Cardiac muscle cell (in vitro differentiated cells and primary cell): Measurements from ENCODE around the gene HNRNPLL. TPM values are rescaled to one million over a fixed set of nuclear protein-coding genes. Genes with fewer than 3 reads are reported as not detected.
A peak's percentile ranks its signal among the peaks of the same experiment; 100 is the strongest.

ENCODE experiments used
- DNase-seq, 2 donors: peaks; one replicate each; pipeline versions ENCODE4 v3.0.0 to v3.0.0-alpha.2; 2010 to 2017; ENCODE audit warnings: low read depth in 1 of 2, low spot score in 1 of 2
- H3K27ac ChIP-seq: fragments of 200-600 bp; sonication (generic); 2 replicates; pipeline ENCODE4 v1.5.1; 2016
- H3K27me3 ChIP-seq: fragments of 200-600 bp; sonication (generic); 2 replicates; pipeline ENCODE4 v1.6.0; 2016; ENCODE audit warnings: control low read depth
- H3K36me3 ChIP-seq: fragments of 200-600 bp; sonication (generic); 2 replicates; pipeline ENCODE4 v1.5.1; 2016; ENCODE audit warnings: control low read depth
- H3K4me1 ChIP-seq: fragments of 200-600 bp; sonication (generic); 2 replicates; pipeline ENCODE4 v1.8.1; 2017; ENCODE audit warnings: low read depth, mild to moderate bottlenecking, mixed run types
- H3K4me3 ChIP-seq: fragments of 200-600 bp; sonication (generic); 2 replicates; pipeline ENCODE4 v1.5.1; 2016; ENCODE audit warnings: mild to moderate bottlenecking
- H3K9me3 ChIP-seq: fragments of 200-600 bp; sonication (generic); 2 replicates; pipeline ENCODE4 v1.5.1; 2017; ENCODE audit warnings: low read depth, mild to moderate bottlenecking, control low read depth
- CTCF ChIP-seq: IDR thresholded peaks from 2 replicates; pipeline ENCODE4 v1.5.1; 2012; ENCODE audit warnings: low read depth, mild to moderate bottlenecking, low read length
- polyA plus RNA-seq: library from polyadenylated mRNA; unstranded; fragments of >200 nt; fragmentation: Nextera tagmentation; extraction: Ambion mirVana; gene quantifications from 2 replicates; pipeline ENCODE4 v1.2.1, GENCODE V29; 2016
- total RNA-seq: library from RNA; depleted of rRNA; stranded (reverse); fragments of >200 nt; gene quantifications from 2 replicates; pipeline ENCODE4 v1.2.3, GENCODE V29; 2016

HNRNPLL gene
- total and polyA plus RNA-seq, 2 experiments from 2014 or later, result 65.4 to 76.2 TPM

DNA sequence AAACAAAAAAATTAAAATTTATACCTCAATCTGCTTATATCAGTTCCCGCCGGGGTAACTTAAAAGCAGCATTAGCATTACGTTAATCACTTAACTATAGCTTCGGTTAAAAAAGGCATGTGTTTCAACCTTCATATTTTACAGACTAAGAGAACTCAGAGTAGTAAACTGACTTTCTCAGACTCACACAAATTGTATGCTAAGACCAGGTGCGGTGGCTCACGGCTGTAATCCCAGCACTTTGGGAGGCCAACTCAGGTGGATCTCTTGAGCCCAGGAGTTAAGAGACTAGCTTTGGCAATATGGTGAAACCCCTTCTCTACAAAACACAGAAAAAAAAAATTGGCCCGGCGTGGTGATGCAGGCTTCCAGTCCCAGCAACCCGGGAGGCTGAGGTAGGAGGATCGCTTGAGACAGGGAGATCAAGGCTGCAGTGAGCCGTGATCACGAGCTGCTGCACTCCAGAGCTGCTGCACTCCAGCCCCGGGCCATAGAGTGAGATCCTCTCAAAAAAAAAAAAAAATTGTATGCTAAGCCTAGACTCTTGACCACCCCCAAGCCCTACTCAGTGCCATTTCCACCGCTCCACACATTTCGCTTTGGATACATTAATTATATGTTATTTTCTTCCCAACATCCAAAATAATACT, 2.4 kb downstream of the HNRNPLL start:
- no peaks in the 10 kb centered on the region for H3K36me3 ChIP-seq
- no peak for TF ChIP-seq CTCF
- H3K9me3 ChIP-seq, result no peaks in the 10 kb centered on the region
- DNase-seq, result peak; percentile 18 to 40
- H3K4me3 ChIP-seq, result peak overlapping the region; percentile 77
- H3K27ac ChIP-seq, result peak overlapping the region; percentile 94
- peaks cover 43% of the 10 kb centered on the region for H3K4me1 ChIP-seq
- no peaks in the 10 kb centered on the region for H3K27me3 ChIP-seq

DNA sequence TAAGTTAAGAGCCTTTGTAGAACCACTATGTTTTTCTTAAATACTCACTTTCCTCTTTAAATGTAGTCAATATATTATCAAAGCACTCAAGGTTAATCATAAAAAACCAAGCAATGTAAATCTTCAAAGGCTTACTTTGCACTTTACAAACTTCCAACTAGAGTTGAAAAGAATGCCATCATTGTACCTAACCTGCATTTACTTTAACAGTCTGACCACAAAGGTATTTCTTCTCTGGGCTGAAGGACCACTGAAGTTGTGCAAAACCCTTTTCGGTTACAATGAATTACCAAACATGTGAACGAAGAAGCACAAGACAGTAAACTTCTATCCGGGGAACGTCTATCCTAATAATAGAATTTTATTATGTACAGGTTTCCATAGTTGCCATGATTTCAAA, 3.0 kb downstream of the HNRNPLL start:
- peak in 1 of 2 donors; percentile 25 for DNase-seq
- Histone ChIP-seq H3K4me3 (peak overlapping the region; percentile 77), H3K4me1 (peaks cover 43% of the 10 kb centered on the region), H3K27me3 (no peaks in the 10 kb centered on the region), H3K27ac (peak overlapping the region; percentile 94), H3K36me3 (no peaks in the 10 kb centered on the region), H3K9me3 (no peaks in the 10 kb centered on the region)
- no peak for TF ChIP-seq CTCF

DNA sequence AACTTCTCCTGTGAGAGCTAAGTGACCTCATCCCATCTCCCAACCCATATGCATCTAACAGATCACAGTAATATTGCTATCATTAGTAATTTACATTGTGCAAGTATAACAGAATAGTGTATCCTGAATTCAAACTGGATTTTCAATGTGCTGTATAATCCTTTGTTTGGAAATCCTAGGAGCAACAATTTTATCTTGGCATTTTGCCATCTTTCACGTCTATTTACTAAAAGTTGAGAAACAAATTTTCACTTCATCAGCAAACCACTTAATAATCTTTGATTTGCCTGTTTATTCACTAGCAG, 3.8 kb downstream of the HNRNPLL start:
- Histone ChIP-seq H3K27me3 (no peaks in the 10 kb centered on the region), H3K4me3 (no peak overlapping the region), H3K27ac (peak overlapping the region; percentile 42), H3K4me1 (peaks cover 35% of the 10 kb centered on the region), H3K9me3 (no peaks in the 10 kb centered on the region), H3K36me3 (no peaks in the 10 kb centered on the region)
- peak in 1 of 2 donors; percentile 44 for DNase-seq
- no peak for TF ChIP-seq CTCF

- Histone ChIP-seq H3K27ac (peak overlapping the region; percentile 42), H3K9me3 (no peaks in the 10 kb centered on the region), H3K36me3 (no peaks in the 10 kb centered on the region), H3K27me3 (no peaks in the 10 kb centered on the region), H3K4me1 (peaks cover 31% of the 10 kb centered on the region), H3K4me3 (no peak overlapping the region)
- TF ChIP-seq CTCF, result no peak
- no peak for DNase-seq
These were observed 4.3 kb downstream of the HNRNPLL start for GRCh38 chr2:38598200-38598990.

DNA sequence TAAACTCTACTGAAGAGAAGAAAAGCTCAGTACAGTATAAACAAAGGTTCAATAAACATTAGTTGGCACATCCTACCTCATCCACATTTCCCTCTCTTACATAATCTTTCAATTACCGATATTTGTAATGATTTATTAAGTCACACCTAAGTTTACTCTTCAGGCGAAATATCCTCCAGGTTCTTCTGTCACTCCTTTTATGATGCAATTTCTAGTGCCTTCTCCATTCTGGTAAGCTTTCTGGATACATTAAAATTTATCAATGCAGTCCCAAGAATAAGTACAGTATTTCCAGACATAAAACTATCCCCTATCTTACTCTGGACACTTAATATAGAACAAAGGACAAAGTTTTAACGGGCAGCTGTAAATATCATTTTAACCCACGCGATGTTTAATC, 5.6 kb downstream of the HNRNPLL start:
- H3K27me3 ChIP-seq, result no peaks in the 10 kb centered on the region
- H3K36me3 ChIP-seq, result no peaks in the 10 kb centered on the region
- TF ChIP-seq CTCF, result no peak

More for the DNA sequence above, 5.6 kb downstream of the HNRNPLL start:
- no peaks in the 10 kb centered on the region for H3K9me3 ChIP-seq
- peaks cover 31% of the 10 kb centered on the region for H3K4me1 ChIP-seq
- DNase-seq, result no peak
- no peak overlapping the region for H3K27ac ChIP-seq
- H3K4me3 ChIP-seq, result no peak overlapping the region
